SK-MEL-5 (cell line): Measurements from ENCODE around the gene OR4Q3. TPM values are rescaled to one million over a fixed set of nuclear protein-coding genes. Genes with fewer than 3 reads are reported as not detected.
"Not testable (repeated sequence)": the region's sequence is repeated elsewhere in the genome, so short reads cannot be mapped to it uniquely, and the experiment has no call there.

ENCODE experiments used
- DNase-seq: peaks from one replicate; pipeline ENCODE4 v3.0.0-alpha.2; 2016; ENCODE audit warnings: low read depth, low spot score
- in situ Hi-C: cut with HindIII; loops from 2 replicates; pipeline ENCODE4 v1.10.0; 2016; ENCODE audit warnings: low sequenced_read_pairs, high pct_unique_total_duplicates, low pct_unique_long_range_greater_than_20kb
- polyA plus RNA-seq, 2 experiments: library from polyadenylated mRNA; depleted of rRNA; stranded (reverse); fragments of >200 nt; gene quantifications; 2 replicates each; pipeline ENCODE4 v1.2.3, GENCODE V29; 2015
- small RNA-seq, 2 experiments: library from RNA; depleted of rRNA; stranded (forward); fragments of <200 nt; gene quantifications; one replicate each; pipeline ENCODE3, GENCODE V24; 2014
- total RNA-seq: library from RNA; depleted of rRNA; stranded (reverse); fragments of >200 nt; shearing (Covaris generic); gene quantifications from 2 replicates; pipeline ENCODE4 v1.2.3, GENCODE V29; 2014; rRNA removed

The OR4Q3 gene
- not detected in 2 replicates for total RNA-seq
- not detected in 2 replicates for polyA plus RNA-seq (2015; cell fraction: cytosol; rRNA removed)
- polyA plus RNA-seq (2015; cell fraction: nucleus; rRNA removed): not detected in 2 replicates

DNA sequence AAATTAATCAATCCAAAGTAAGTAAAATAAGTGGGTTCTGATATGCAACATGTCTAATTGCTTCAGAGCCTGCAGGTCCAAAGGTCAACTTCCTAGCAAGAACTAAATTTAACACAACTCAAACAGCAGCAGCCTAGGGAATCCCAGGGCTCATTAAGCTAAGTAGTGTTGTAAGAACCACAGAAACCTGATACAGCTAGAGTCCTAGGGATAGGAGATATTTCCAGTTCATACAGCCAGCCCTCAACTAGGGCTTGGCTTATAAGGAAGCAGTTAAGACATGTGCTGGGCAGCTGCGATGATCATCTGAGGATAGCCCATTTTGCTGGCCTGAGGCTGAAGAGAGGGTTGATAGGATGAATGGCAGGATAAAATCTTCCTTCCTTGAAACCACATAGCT lies at the start of gene OR4Q3:
Gene OR4Q3, plus strand, starts transcription at position 316 of the 400 bp plus-strand sequence.
- no peak for DNase-seq
- in situ Hi-C loops: no loop called here

DNA sequence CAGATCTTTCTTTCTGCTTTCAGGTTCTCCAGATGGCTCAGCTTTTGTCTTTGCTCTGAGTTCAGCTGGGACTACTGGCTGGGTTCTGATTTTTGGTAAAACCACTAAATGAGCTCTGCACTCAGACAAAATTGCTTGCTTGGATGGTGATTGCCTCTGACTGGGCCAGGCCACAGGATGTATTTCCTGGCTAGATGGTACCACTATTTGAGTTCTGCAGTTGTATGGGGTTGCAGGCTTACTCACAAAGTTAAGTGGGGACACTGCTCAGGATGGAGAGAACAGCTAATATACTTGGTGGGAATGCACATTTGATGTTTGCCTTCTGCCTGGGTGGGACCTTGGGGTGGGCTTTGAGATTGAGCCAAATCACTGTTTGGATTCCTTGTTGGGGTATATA lies 14.0 kb upstream of the OR4Q3 start:
- no peak for DNase-seq
- in situ Hi-C loops: no loop called here

DNA sequence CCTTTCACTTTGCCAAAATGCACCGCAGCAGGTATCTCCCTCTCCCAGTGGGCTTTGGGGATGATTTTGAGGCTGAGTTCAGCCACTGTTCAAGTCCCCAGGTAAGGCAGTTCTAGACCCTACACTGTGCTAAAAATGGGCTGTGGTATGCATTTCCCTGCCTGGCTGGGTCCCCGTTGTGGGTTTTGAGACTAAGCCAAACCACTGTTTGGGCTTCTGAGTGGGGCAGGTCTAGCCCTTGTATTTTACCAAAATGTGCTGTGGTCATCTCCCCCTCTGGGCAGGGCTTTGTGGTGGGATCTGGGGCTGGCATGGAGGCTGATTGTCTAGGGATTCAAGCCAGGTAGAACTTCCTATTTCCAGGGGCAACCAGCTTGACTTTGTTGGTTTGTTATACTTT lies 13.6 kb upstream of the OR4Q3 start:
- in situ Hi-C loops: no loop called here
- no peak for DNase-seq

DNA sequence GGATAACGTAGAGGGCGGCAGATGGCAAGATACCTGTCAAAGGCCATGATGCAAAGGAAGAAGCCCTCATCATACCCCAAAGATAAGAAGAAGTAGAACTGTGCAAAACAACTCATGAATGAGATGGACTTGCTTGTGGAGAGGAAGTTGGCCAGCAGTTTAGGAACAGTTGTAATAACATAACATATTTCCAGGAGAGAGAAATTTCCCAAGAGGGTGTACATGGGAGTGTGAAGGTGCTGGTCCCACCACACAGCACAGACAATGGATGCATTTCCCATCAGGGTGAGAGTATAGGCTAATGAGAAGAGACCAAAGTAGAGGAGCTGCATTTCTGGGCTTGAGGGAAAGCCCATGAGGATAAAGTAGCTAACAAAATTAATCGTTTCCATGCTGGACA lies 9.5 kb upstream of the OR4Q3 start:
- in situ Hi-C loops: not testable (repeated sequence)

DNA sequence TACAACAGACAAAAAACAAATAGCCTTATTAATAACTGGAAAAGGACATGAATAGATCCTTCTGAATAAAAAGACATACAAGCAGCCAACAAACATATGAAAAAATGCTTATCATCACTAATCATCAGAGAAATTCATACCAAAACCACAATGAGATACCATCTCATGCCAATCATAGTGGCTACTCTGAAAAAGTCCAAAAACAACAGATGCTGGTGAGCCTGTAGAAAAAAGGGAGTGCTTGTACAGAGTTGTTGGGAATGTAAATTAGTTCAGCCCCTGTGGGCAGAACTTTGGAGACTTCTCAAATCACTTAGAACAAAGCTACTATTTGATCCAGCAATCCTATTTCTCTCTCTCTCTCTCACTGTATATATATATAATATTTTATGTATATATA lies 8.9 kb downstream of the OR4Q3 start:
- DNase-seq, in situ Hi-C loops: not testable (repeated sequence)

More for the DNA sequence above, 9.5 kb upstream of the OR4Q3 start:
- DNase-seq: not testable (repeated sequence)

DNA sequence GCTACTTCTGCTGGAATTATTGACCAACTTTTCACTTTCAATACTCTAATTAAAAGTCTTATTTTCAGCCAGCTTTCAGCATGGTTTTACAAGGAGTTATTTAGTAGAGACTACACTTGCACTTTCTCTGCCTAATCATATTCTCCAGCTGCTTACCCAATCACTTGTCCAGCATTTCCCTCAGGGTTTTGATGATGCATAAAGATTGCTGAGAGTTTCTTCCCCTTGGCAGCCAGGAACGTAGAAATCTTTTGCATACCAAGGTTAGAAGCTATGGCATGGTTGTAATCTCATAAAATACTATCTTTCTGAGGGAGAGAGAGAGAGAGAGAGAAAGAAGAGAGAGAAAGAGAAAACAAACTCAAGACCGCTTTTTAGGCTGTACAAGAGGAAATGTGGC lies 10.8 kb downstream of the OR4Q3 start:
- no peak for DNase-seq
- in situ Hi-C loops: no loop called here

DNA sequence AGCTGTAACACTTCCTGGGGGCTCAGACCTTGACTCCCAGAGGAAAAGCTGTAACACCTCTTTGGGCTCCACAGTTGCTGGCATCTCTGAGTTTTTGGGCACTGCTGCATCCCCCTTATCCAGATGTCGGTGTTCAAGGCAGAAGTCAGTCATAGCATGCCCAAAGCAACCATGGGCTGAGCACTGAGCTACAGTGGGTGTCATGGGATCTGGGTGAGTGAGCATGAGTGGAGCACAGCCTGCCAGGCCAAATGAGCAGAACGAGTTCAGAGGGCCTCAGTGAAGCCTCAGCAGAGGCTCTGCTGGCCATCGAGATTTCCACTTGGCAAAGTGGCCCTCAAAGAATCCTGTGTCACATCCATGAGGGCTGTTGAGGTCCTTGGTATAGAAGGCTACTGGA lies 28.1 kb downstream of the OR4Q3 start:
- DNase-seq, in situ Hi-C loops: not testable (repeated sequence)

DNA sequence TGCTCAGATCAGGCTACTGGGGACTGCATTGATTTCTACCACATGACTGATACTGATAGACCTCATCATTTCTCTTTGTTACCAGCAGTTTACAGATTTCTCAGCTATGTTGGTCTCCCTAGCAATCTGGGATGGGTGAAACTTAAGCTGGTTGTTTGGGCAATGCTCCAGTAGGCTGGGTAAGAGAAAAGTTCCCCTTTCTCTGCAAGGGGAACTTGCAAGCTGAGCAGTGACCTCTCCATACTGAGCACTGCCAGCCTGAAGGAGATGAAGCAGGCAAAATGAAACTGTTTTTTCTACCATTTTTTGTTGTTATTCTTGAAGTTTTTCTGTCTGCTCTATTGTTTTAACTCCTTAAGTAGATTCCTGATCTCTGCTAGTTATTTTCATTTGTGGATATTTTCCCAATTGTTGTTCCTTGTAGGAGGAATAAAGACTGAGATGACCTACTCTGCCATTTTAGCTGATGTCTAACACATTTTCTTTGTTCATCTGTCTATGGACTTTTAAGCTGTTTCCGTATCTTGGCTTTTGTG lies 28.6 kb downstream of the OR4Q3 start:
- in situ Hi-C loops: no loop called here
- no peak for DNase-seq

DNA sequence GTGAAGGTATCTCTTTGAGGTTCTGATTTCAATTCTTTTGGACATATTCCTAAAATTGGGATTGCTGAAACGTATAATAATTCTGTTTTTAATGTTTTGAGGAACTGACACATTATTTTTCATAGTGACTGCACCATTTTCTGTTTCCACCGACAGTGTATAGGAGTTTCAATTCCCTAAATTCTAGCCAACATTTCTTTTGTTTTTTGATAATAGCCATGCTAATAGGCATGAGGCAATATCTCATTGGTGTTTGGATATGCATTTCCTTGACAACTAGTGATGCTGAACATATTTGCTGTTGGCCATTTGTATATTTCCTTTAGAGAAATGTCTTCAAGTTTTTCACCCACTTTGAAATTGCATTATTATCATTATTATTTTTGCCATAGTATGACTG lies 29.1 kb downstream of the OR4Q3 start:
- in situ Hi-C loops, DNase-seq: not testable (repeated sequence)

DNA sequence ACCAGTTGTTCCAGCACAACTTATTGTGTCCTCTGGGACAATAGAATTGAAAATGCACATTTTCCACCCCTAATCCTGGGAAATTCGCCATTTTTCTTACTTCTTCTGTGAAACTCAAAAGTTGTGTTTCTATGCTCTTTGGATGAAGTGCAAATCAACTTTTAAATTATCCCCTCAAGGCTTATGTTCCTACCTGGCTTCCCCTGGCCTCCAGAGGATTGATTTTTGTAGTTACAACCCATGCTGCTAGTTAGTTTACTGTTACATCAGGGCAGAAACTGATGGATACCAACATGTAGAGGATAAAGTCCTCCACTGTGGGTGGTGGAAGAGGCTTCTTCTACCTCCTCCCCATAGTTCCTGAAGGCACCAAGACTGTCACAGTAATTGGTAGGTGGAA lies 29.8 kb downstream of the OR4Q3 start, which contains the start of gene OR4M1:
Gene OR4M1, plus strand, starts transcription at position 301 of the 400 bp plus-strand sequence. CDS start 6,819 bp downstream, outside the sequence.
- DNase-seq, in situ Hi-C loops: not testable (repeated sequence)

DNA sequence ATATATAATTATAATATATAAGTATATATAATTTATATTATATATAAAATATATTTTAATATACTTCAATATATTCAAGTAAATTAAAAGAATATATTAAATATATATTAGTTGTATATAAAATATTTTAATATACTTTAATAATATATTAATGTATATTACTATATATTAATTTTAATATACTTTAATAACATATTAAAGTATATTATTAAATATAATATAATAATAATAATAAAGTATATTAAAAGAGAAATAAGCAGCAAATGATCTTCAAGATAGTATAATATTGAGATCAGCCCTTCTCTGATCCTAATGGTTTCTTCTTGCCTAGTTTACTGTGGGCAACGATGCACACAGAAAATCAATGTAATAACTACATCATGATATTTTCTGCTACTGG lies 32.2 kb downstream of the OR4Q3 start:
- DNase-seq: no peak
- in situ Hi-C loops: no loop called here

DNA sequence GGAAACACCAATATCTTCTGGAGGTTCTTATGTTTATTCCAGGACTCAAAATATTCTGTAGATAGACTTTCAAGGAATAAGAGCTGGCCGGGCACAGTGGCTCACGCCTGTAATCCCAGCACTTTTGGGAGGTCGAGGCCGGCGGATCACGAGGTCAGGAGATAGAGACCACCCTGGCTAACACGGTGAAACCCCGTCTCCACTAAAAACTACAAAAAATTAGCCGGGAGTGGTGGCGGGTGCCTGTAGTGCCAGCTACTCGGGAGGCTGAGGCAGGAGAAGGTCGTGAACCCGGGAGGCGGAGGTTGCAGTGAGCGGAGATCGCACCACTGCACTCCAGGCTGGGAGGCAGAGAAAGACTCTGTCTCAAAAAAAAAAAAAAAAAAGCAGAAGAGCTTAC lies 42.5 kb downstream of the OR4Q3 start:
- in situ Hi-C loops, DNase-seq: not testable (repeated sequence)

DNA sequence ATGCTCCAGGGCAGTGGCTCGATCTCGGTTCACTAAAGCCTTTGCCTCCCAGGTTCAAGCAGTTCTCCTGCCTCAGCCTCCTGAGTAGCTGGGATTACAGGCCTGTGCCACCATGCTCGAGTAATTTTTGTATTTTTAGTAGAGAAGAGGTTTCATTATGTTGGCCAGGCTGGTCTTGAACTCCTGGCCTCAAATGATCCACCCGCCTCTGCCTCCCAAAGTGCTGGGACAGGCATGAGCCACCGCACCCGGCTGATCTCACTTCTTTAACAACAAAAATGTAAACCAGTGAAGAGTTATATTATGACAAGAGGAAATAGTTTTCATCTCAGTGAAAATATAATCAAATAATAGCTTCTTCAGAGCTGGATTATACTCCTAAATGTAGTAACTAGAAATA lies 43.9 kb downstream of the OR4Q3 start:
- in situ Hi-C loops, DNase-seq: not testable (repeated sequence)

DNA sequence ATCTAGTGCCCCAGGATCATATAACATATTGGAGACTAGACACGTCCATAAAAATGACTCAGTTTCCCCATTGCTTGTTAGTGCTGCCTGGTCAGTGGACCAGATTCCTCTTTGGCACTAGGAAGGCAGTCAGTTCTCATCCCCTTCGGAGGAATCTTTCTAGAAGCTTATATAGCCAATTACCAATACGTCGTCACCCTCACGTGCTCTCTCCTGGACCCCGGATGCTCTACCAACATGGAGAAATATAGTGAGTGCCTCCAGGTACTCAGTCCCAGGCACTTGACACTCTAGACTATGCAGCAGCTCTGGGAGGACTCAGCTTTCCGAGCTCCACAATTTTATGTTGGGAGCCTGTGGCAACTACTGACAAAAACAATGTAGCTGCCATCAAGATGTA lies 44.8 kb downstream of the OR4Q3 start:
- in situ Hi-C loops: not testable (repeated sequence)

DNA sequence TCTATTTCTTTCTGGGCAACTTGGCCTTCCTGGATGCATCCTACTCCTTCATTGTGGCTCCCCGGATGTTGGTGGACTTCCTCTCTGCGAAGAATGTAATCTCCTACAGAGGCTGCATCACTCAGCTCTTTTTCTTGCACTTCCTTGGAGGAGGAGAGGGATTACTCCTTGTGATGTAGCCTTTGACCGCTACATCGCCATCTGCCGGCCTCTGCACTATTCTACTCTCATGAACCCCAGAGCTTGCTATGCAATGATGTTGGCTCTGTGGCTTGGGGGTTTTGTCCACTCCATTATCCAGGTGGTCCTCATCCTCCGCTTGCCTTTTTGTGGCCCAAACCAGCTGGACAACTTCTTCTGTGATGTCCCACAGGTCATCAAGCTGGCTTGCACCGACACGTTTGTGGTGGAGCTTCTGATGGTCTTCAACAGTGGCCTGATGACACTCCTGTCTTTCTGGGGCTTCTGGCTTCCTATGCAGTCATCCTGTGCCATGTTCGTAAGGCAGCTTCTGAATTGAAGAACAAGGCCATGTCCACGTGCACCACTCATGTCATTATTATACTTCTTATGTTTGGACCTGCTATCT lies 53.2 kb downstream of the OR4Q3 start:
- peak; percentile 46 for DNase-seq
- in situ Hi-C loops: not testable (repeated sequence)

More for the DNA sequence above, 44.8 kb downstream of the OR4Q3 start:
- not testable (repeated sequence) for DNase-seq

Small RNA genes within 50 kb of the gene (small RNA-seq; reads per million reads assigned to genes)
- 0 reads per million in 2 experiments for gene AL512310.1

Other genes starting within 250 kb of the OR4Q3 start
- not detected in 2 replicates for gene OR11H2, start 29.7 kb upstream of the OR4Q3 start, total RNA-seq
- gene OR4M1, start 29.9 kb downstream of the OR4Q3 start, total RNA-seq: 0.03 TPM in 1 of 2 replicates, not detected in the other
- gene OR4N2, start 60.2 kb downstream of the OR4Q3 start, total RNA-seq: not detected in 2 replicates
- gene OR4K2, start 131.6 kb downstream of the OR4Q3 start, total RNA-seq: not detected in 2 replicates
- not detected in 2 replicates for gene OR4K5, start 177.0 kb downstream of the OR4Q3 start, total RNA-seq
- not detected in 2 replicates for gene OR4K1, start 187.3 kb downstream of the OR4Q3 start, total RNA-seq
- not detected in 2 replicates for gene OR4K15, start 232.0 kb downstream of the OR4Q3 start, total RNA-seq